Measurements from ENCODE around the gene BMP5.

BMP5 gene

GRCh38 chr6:55836945-55837344, 38.4 kb downstream of the BMP5 start:
- Histone ChIP-seq H3K9me3 (ENCODE audit: control insufficient read depth, low read length) (no peaks in the 10 kb centered on the region), H3K27ac (ENCODE audit: insufficient read depth, low read length, poor library complexity, severe bottlenecking) (no peak overlapping the region), H3K4me1 (ENCODE audit: control insufficient read depth, insufficient read depth, low read length, poor library complexity, severe bottlenecking) (no peaks in the 10 kb centered on the region), H3K36me3 (ENCODE audit: control insufficient read depth, insufficient read depth, low read length) (no peaks in the 10 kb centered on the region), H3K4me3 (ENCODE audit: insufficient read depth, low read depth, low read length, poor library complexity, severe bottlenecking) (no peak overlapping the region), H3K27me3 (replicated peaks; ENCODE audit: control insufficient read depth, insufficient read depth, low read length, poor library complexity, severe bottlenecking) (no peaks in the 10 kb centered on the region)
- no peak for DNase-seq

GRCh38 chr6:55836481-55836880, 38.9 kb downstream of the BMP5 start:
- no peaks in the 10 kb centered on the region for H3K27me3 ChIP-seq (replicated peaks; ENCODE audit: control insufficient read depth, insufficient read depth, low read length, poor library complexity, severe bottlenecking)
- no peaks in the 10 kb centered on the region for H3K9me3 ChIP-seq (ENCODE audit: control insufficient read depth, low read length)
- no peaks in the 10 kb centered on the region for H3K36me3 ChIP-seq (ENCODE audit: control insufficient read depth, insufficient read depth, low read length)
- no peak for DNase-seq
- H3K4me3 ChIP-seq (ENCODE audit: insufficient read depth, low read depth, low read length, poor library complexity, severe bottlenecking) = no peak overlapping the region
- H3K27ac ChIP-seq (ENCODE audit: insufficient read depth, low read length, poor library complexity, severe bottlenecking) = no peak overlapping the region
- H3K4me1 ChIP-seq (ENCODE audit: control insufficient read depth, insufficient read depth, low read length, poor library complexity, severe bottlenecking) = no peaks in the 10 kb centered on the region

- Histone ChIP-seq H3K4me1 (ENCODE audit: control insufficient read depth, insufficient read depth, low read length, poor library complexity, severe bottlenecking) (no peaks in the 10 kb centered on the region), H3K9me3 (ENCODE audit: control insufficient read depth, low read length) (no peaks in the 10 kb centered on the region), H3K27me3 (replicated peaks; ENCODE audit: control insufficient read depth, insufficient read depth, low read length, poor library complexity, severe bottlenecking) (no peaks in the 10 kb centered on the region), H3K4me3 (ENCODE audit: insufficient read depth, low read depth, low read length, poor library complexity, severe bottlenecking) (no peak overlapping the region), H3K27ac (ENCODE audit: insufficient read depth, low read length, poor library complexity, severe bottlenecking) (no peak overlapping the region), H3K36me3 (ENCODE audit: control insufficient read depth, insufficient read depth, low read length) (no peaks in the 10 kb centered on the region)
- DNase-seq = no peak
Observed at GRCh38 chr6:55835220-55835619, 40.2 kb downstream of the BMP5 start.

- Histone ChIP-seq H3K27ac (ENCODE audit: insufficient read depth, low read length, poor library complexity, severe bottlenecking) (no peak overlapping the region), H3K4me1 (ENCODE audit: control insufficient read depth, insufficient read depth, low read length, poor library complexity, severe bottlenecking) (no peaks in the 10 kb centered on the region), H3K9me3 (ENCODE audit: control insufficient read depth, low read length) (no peaks in the 10 kb centered on the region), H3K36me3 (ENCODE audit: control insufficient read depth, insufficient read depth, low read length) (no peaks in the 10 kb centered on the region), H3K4me3 (ENCODE audit: insufficient read depth, low read depth, low read length, poor library complexity, severe bottlenecking) (no peak overlapping the region), H3K27me3 (replicated peaks; ENCODE audit: control insufficient read depth, insufficient read depth, low read length, poor library complexity, severe bottlenecking) (no peaks in the 10 kb centered on the region)
- DNase-seq = no peak
Observed at GRCh38 chr6:55833284-55833683, 42.1 kb downstream of the BMP5 start.

GRCh38 chr6:55827818-55828522, 47.4 kb downstream of the BMP5 start:
- H3K36me3 ChIP-seq (ENCODE audit: control insufficient read depth, insufficient read depth, low read length) = no peaks in the 10 kb centered on the region
- H3K4me3 ChIP-seq (ENCODE audit: insufficient read depth, low read depth, low read length, poor library complexity, severe bottlenecking) = no peak overlapping the region
- H3K4me1 ChIP-seq (ENCODE audit: control insufficient read depth, insufficient read depth, low read length, poor library complexity, severe bottlenecking) = no peaks in the 10 kb centered on the region
- no peak overlapping the region for H3K27ac ChIP-seq (ENCODE audit: insufficient read depth, low read length, poor library complexity, severe bottlenecking)
- no peak for DNase-seq
- H3K27me3 ChIP-seq (replicated peaks; ENCODE audit: control insufficient read depth, insufficient read depth, low read length, poor library complexity, severe bottlenecking) = no peaks in the 10 kb centered on the region
- H3K9me3 ChIP-seq (ENCODE audit: control insufficient read depth, low read length) = no peaks in the 10 kb centered on the region

- H3K4me3 ChIP-seq (ENCODE audit: insufficient read depth, low read depth, low read length, poor library complexity, severe bottlenecking) = no peak overlapping the region
- H3K27ac ChIP-seq (ENCODE audit: insufficient read depth, low read length, poor library complexity, severe bottlenecking) = no peak overlapping the region
- no peaks in the 10 kb centered on the region for H3K4me1 ChIP-seq (ENCODE audit: control insufficient read depth, insufficient read depth, low read length, poor library complexity, severe bottlenecking)
- no peaks in the 10 kb centered on the region for H3K36me3 ChIP-seq (ENCODE audit: control insufficient read depth, insufficient read depth, low read length)
- H3K27me3 ChIP-seq (replicated peaks; ENCODE audit: control insufficient read depth, insufficient read depth, low read length, poor library complexity, severe bottlenecking) = no peaks in the 10 kb centered on the region
- no peak for DNase-seq
- no peaks in the 10 kb centered on the region for H3K9me3 ChIP-seq (ENCODE audit: control insufficient read depth, low read length)
Observed at GRCh38 chr6:55826941-55827340, 48.4 kb downstream of the BMP5 start.

- Histone ChIP-seq H3K27me3 (replicated peaks; ENCODE audit: control insufficient read depth, insufficient read depth, low read length, poor library complexity, severe bottlenecking) (no peaks in the 10 kb centered on the region), H3K27ac (ENCODE audit: insufficient read depth, low read length, poor library complexity, severe bottlenecking) (no peak overlapping the region), H3K36me3 (ENCODE audit: control insufficient read depth, insufficient read depth, low read length) (no peaks in the 10 kb centered on the region), H3K4me1 (ENCODE audit: control insufficient read depth, insufficient read depth, low read length, poor library complexity, severe bottlenecking) (no peaks in the 10 kb centered on the region), H3K9me3 (ENCODE audit: control insufficient read depth, low read length) (no peaks in the 10 kb centered on the region), H3K4me3 (ENCODE audit: insufficient read depth, low read depth, low read length, poor library complexity, severe bottlenecking) (no peak overlapping the region)
- DNase-seq = no peak
Observed at GRCh38 chr6:55825402-55826051, 49.9 kb downstream of the BMP5 start.

GRCh38 chr6:55822815-55823214, 52.6 kb downstream of the BMP5 start:
- Histone ChIP-seq H3K4me3 (ENCODE audit: insufficient read depth, low read depth, low read length, poor library complexity, severe bottlenecking) (no peak overlapping the region), H3K4me1 (ENCODE audit: control insufficient read depth, insufficient read depth, low read length, poor library complexity, severe bottlenecking) (no peaks in the 10 kb centered on the region), H3K36me3 (ENCODE audit: control insufficient read depth, insufficient read depth, low read length) (no peaks in the 10 kb centered on the region), H3K9me3 (ENCODE audit: control insufficient read depth, low read length) (no peaks in the 10 kb centered on the region), H3K27ac (ENCODE audit: insufficient read depth, low read length, poor library complexity, severe bottlenecking) (no peak overlapping the region), H3K27me3 (replicated peaks; ENCODE audit: control insufficient read depth, insufficient read depth, low read length, poor library complexity, severe bottlenecking) (no peaks in the 10 kb centered on the region)
- no peak for DNase-seq

GRCh38 chr6:55822005-55822404, 53.4 kb downstream of the BMP5 start:
- H3K4me1 ChIP-seq (ENCODE audit: control insufficient read depth, insufficient read depth, low read length, poor library complexity, severe bottlenecking) = no peaks in the 10 kb centered on the region
- H3K4me3 ChIP-seq (ENCODE audit: insufficient read depth, low read depth, low read length, poor library complexity, severe bottlenecking) = no peak overlapping the region
- no peak overlapping the region for H3K27ac ChIP-seq (ENCODE audit: insufficient read depth, low read length, poor library complexity, severe bottlenecking)
- no peaks in the 10 kb centered on the region for H3K9me3 ChIP-seq (ENCODE audit: control insufficient read depth, low read length)
- H3K27me3 ChIP-seq (replicated peaks; ENCODE audit: control insufficient read depth, insufficient read depth, low read length, poor library complexity, severe bottlenecking) = no peaks in the 10 kb centered on the region
- no peaks in the 10 kb centered on the region for H3K36me3 ChIP-seq (ENCODE audit: control insufficient read depth, insufficient read depth, low read length)
- DNase-seq = no peak

GRCh38 chr6:55820696-55821095, 54.7 kb downstream of the BMP5 start:
- DNase-seq = no peak
- Histone ChIP-seq H3K9me3 (ENCODE audit: control insufficient read depth, low read length) (no peaks in the 10 kb centered on the region), H3K27ac (ENCODE audit: insufficient read depth, low read length, poor library complexity, severe bottlenecking) (no peak overlapping the region), H3K4me1 (ENCODE audit: control insufficient read depth, insufficient read depth, low read length, poor library complexity, severe bottlenecking) (no peaks in the 10 kb centered on the region), H3K36me3 (ENCODE audit: control insufficient read depth, insufficient read depth, low read length) (no peaks in the 10 kb centered on the region), H3K27me3 (replicated peaks; ENCODE audit: control insufficient read depth, insufficient read depth, low read length, poor library complexity, severe bottlenecking) (no peaks in the 10 kb centered on the region), H3K4me3 (ENCODE audit: insufficient read depth, low read depth, low read length, poor library complexity, severe bottlenecking) (no peak overlapping the region)

Data from effector memory CD4-positive, alpha-beta T cell (primary cell).